C4-2B (cell line): ENCODE measurements around the gene DENND1A.
"Not testable (repeated sequence)": the region's sequence is repeated elsewhere in the genome, so short reads cannot be mapped to it uniquely, and the experiment has no call there.

Experiments used
- H3K27ac ChIP-seq: fragments of 450-650 bp; 2 replicates; pipeline ENCODE4 v1.5.1; 2017
- CTCF ChIP-seq: fragments of 450-650 bp; conservative IDR thresholded peaks from 2 replicates; pipeline ENCODE4 v1.5.1; 2017; ENCODE audit warnings: mild to moderate bottlenecking
- ZFX ChIP-seq: fragments of 450-650 bp; IDR thresholded peaks from 2 replicates; pipeline ENCODE4 v1.6.1; 2017

DENND1A gene

GRCh38 chr9:123401879-123402513, 527.9 kb downstream of the DENND1A start:
- no peak overlapping the region for H3K27ac ChIP-seq
- TF ChIP-seq ZFX (no peak), CTCF (peak; percentile 93)

DNA sequence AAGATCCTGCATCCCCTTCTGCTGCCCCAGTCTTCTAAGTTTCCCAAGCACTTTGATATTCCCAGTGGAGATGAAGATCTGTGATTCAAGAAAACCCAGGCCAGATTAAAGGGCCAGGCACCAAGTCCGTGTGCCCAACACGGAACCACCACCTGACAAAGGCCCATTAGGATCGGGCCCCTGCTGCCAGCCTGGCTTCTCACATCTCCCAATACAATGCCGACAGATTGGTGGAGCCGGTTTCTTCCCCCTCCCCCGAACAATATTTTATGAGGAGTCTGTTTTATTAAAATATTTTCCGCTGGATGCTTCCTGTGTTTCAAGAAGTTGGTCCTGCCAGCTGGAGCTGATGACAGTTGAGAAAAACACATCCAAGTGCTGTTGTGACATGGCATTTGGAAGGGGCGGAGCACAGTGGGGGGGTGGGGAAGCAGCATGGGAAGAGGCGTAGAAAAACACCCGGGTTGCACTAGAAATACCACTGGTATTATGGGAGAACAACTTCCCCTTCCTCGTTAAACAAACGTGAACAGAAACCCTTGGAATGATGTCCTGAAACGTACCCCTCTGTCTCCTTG, 528.9 kb downstream of the DENND1A start:
- H3K27ac ChIP-seq, result no peak overlapping the region
- TF ChIP-seq CTCF, result no peak
- no peak for TF ChIP-seq ZFX

DNA sequence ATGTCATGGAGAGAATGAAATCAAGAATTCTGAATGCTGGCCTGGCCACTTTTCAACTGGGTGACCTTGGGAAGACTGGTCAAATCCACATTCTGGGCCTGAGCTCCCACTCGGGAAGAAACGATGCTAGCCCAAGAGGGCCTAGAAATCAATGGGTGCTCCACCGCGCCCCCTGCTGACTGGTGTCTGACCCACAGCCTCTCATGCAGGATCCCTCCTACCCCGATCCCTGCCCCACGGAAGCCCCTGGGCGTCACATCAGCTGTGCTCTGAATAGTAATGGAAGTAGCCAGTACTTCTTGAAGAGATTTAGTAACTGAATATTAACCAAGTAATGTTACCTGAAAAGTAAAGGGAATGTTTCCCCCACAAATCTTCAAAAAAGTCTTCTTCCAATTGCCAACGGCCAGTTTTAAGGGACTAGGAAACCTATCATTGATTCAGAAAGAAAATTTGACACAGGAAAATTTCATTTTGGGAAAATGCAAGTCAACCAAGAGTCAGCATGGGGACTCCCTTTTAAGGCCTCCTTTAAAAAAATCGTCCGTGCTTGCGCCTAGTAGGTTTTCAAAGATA, 530.0 kb downstream of the DENND1A start:
- H3K27ac ChIP-seq, result no peak overlapping the region
- no peak for TF ChIP-seq ZFX
- peak; percentile 83 for TF ChIP-seq CTCF

GRCh38 chr9:123398938-123399337, 531.0 kb downstream of the DENND1A start:
- not testable (repeated sequence) for H3K27ac ChIP-seq

DNA sequence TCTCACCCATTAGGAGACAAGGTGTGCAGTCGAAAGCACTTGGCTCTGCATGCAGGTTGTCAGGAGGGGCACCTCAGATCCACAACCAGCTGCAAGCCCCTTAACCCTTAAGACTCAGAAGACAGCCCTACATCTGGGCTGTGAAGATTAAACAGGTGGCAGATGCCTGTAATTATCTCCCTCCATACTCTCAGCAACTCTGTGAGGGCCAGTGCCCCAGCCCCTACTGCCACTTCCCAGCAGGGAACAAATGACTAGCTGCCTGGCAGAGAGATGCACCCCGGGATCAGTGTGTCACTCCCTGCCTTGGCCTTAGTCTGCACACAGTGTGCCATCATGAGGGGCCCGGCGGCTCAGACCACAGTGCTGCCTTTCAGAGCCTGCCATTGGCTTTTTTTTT, 532.0 kb downstream of the DENND1A start:
- no peak overlapping the region for H3K27ac ChIP-seq
- TF ChIP-seq ZFX (no peak), CTCF (no peak)

GRCh38 chr9:123395689-123396511, 534.0 kb downstream of the DENND1A start:
- H3K27ac ChIP-seq, result no peak overlapping the region

DNA sequence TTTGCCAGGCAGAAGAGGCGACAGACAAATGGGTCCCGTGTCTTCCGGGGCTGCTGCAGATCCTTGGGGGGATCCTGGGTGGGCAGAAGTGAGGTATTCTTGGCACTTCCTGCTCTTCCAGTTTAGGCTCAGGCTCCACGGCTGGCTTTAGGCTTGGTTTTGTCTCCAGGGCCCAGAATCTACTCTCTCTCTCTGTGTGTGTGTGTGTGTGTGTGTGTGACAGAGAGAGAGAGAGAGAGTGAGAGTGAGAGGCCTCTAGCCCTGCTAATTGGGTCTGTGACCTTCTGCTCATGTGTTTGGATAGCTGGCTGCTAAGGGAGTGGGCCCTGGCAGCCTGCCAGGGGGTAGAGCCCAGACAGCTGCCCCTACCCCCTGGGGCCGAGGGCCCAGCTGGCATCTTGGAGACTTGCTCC, 534.6 kb downstream of the DENND1A start:
- H3K27ac ChIP-seq, result no peak overlapping the region
- TF ChIP-seq CTCF, result no peak
- TF ChIP-seq ZFX, result no peak

More at GRCh38 chr9:123395689-123396511, 534.0 kb downstream of the DENND1A start:
- TF ChIP-seq ZFX (no peak), CTCF (no peak)
